IMR-90 (cell line): ENCODE results near the gene C20orf144.

Experiments used
- BHLHE40 ChIP-seq: fragments of 150-350 bp; IDR thresholded peaks from 2 replicates; pipeline ENCODE4 v1.6.1; 2016; ENCODE audit warnings: mild to moderate bottlenecking, low read depth, low read length
- CEBPB ChIP-seq: IDR thresholded peaks from 2 replicates; pipeline ENCODE4 v1.6.1; 2012; ENCODE audit warnings: low read depth, low read length, improper control_type of control experiment
- FOS ChIP-seq: fragments of 150-350 bp; IDR thresholded peaks from 2 replicates; pipeline ENCODE4 v1.6.1; 2016; ENCODE audit warnings: low read depth, low read length
- MAFK ChIP-seq: IDR thresholded peaks from 2 replicates; pipeline ENCODE4 v1.6.1; 2012; ENCODE audit warnings: low read depth, low read length, improper control_type of control experiment
- MXI1 ChIP-seq: IDR thresholded peaks from 2 replicates; pipeline ENCODE4 v1.6.1; 2012; ENCODE audit warnings: low read depth, mild to moderate bottlenecking, low read length, moderate library complexity, borderline replicate concordance
- NFE2L2 ChIP-seq: fragments of 150-350 bp; IDR thresholded peaks from 2 replicates; pipeline ENCODE4 v1.6.1; 2016; ENCODE audit warnings: low read depth, mild to moderate bottlenecking, low read length
- POLR2A ChIP-seq: IDR thresholded peaks from 2 replicates; pipeline ENCODE4 v1.6.1; 2012; ENCODE audit warnings: mild to moderate bottlenecking, low read depth, low read length
- RAD21 ChIP-seq: IDR thresholded peaks from 2 replicates; pipeline ENCODE4 v1.6.1; 2012; ENCODE audit warnings: low read length, improper control_type of control experiment
- RCOR1 ChIP-seq: IDR thresholded peaks from 2 replicates; pipeline ENCODE4 v1.6.1; 2012; ENCODE audit warnings: mild to moderate bottlenecking, low read length, improper control_type of control experiment; ENCODE audit not compliant: insufficient replicate concordance
- RFX5 ChIP-seq: IDR thresholded peaks from 2 replicates; pipeline ENCODE4 v1.8.0; 2012; ENCODE audit warnings: low read depth, mild to moderate bottlenecking, low read length, moderate library complexity
- SMC3 ChIP-seq: fragments of 150-350 bp; IDR thresholded peaks from 2 replicates; pipeline ENCODE4 v1.6.1; 2016; ENCODE audit warnings: low read depth, mild to moderate bottlenecking, antibody characterized with exemption, low read length, moderate library complexity
- TF ChIP-seq, protein P1 (sequence below): conservative IDR thresholded peaks from 2 replicates; pipeline ENCODE4 v1.5.1; 2012; ENCODE audit warnings: mild to moderate bottlenecking, low read depth, low read length, improper control_type of control experiment
- TF ChIP-seq, protein P2 (sequence below): fragments of 150-350 bp; IDR thresholded peaks from 2 replicates; pipeline ENCODE4 v1.6.1; 2017; ENCODE audit warnings: mild to moderate bottlenecking, antibody characterized with exemption, low read length, low read depth
- TF ChIP-seq, protein P3 (sequence below): fragments of 150-350 bp; IDR thresholded peaks from 2 replicates; pipeline ENCODE4 v1.6.1; 2016; ENCODE audit warnings: low read depth, mild to moderate bottlenecking, low read length, moderate library complexity, borderline replicate concordance

DNA sequence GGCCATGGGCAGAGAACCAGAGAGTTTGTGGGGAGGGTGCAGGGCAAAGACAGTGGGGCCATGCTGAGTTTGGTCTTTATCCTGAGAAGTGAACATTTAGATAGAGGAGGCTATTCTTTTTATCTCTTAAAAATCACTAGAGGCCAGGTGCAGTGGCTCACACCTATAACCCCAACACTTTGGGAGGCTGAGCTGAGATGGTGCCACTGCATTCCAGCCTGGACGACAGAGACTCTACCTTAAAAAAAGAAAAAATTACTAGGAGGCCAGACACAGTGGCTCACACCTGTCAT is 49.3 kb downstream of the C20orf144 start:
- TF ChIP-seq, protein P1, sequence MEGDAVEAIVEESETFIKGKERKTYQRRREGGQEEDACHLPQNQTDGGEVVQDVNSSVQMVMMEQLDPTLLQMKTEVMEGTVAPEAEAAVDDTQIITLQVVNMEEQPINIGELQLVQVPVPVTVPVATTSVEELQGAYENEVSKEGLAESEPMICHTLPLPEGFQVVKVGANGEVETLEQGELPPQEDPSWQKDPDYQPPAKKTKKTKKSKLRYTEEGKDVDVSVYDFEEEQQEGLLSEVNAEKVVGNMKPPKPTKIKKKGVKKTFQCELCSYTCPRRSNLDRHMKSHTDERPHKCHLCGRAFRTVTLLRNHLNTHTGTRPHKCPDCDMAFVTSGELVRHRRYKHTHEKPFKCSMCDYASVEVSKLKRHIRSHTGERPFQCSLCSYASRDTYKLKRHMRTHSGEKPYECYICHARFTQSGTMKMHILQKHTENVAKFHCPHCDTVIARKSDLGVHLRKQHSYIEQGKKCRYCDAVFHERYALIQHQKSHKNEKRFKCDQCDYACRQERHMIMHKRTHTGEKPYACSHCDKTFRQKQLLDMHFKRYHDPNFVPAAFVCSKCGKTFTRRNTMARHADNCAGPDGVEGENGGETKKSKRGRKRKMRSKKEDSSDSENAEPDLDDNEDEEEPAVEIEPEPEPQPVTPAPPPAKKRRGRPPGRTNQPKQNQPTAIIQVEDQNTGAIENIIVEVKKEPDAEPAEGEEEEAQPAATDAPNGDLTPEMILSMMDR = no peak
- TF ChIP-seq, protein P2, sequence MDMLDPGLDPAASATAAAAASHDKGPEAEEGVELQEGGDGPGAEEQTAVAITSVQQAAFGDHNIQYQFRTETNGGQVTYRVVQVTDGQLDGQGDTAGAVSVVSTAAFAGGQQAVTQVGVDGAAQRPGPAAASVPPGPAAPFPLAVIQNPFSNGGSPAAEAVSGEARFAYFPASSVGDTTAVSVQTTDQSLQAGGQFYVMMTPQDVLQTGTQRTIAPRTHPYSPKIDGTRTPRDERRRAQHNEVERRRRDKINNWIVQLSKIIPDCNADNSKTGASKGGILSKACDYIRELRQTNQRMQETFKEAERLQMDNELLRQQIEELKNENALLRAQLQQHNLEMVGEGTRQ = no peak
- no peak for TF ChIP-seq RFX5
- TF ChIP-seq RAD21 = no peak
- no peak for TF ChIP-seq MAFK
- TF ChIP-seq MXI1 = no peak
- TF ChIP-seq POLR2A = no peak
- no peak for TF ChIP-seq RCOR1
- no peak for TF ChIP-seq FOS
- TF ChIP-seq, protein P3, sequence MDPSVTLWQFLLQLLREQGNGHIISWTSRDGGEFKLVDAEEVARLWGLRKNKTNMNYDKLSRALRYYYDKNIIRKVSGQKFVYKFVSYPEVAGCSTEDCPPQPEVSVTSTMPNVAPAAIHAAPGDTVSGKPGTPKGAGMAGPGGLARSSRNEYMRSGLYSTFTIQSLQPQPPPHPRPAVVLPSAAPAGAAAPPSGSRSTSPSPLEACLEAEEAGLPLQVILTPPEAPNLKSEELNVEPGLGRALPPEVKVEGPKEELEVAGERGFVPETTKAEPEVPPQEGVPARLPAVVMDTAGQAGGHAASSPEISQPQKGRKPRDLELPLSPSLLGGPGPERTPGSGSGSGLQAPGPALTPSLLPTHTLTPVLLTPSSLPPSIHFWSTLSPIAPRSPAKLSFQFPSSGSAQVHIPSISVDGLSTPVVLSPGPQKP = no peak
- no peak for TF ChIP-seq NFE2L2
- TF ChIP-seq BHLHE40 = no peak
- TF ChIP-seq CEBPB = no peak
- TF ChIP-seq SMC3 = no peak
